Left hindlimb (tissue), 1 donor: ENCODE results near the gene CCDC34.

Source experiments
- DNase-seq: peaks from one replicate; pipeline ENCODE4 v3.0.0-alpha.2; 2018

CCDC34 gene

GRCh38 chr11:27391331-27392015, 28.5 kb upstream of the CCDC34 start:
- DNase-seq: no peak

- DNase-seq: no peak
These were observed 27.6 kb upstream of the CCDC34 start for GRCh38 chr11:27390318-27391295.

GRCh38 chr11:27388869-27389268, 25.9 kb upstream of the CCDC34 start:
- no peak for DNase-seq

- DNase-seq: no peak
These were observed 25.0 kb upstream of the CCDC34 start for GRCh38 chr11:27388001-27388400.

- no peak for DNase-seq
These were observed 24.3 kb upstream of the CCDC34 start for GRCh38 chr11:27387362-27387761.

GRCh38 chr11:27386181-27386845, 23.3 kb upstream of the CCDC34 start:
- DNase-seq: no peak

DNA sequence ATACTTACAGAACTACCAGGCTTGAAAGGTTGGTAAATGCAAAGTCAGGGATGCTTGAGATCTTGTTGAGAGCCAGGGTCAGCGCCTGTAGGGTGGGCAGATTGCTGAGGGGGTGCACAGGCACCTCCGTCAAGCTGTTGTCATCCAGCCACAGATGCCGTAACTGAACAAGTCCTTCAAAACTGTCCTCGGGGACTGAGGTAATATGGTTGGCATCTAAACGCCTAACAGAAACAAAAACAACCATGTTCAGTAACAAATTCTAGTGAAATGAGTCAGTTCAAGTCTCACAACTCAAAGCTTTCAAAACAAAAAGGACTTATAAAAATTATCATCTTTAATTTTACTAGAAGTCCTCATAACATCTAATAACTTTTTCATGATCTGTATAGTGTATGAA, 22.2 kb upstream of the CCDC34 start:
- DNase-seq: no peak

DNA sequence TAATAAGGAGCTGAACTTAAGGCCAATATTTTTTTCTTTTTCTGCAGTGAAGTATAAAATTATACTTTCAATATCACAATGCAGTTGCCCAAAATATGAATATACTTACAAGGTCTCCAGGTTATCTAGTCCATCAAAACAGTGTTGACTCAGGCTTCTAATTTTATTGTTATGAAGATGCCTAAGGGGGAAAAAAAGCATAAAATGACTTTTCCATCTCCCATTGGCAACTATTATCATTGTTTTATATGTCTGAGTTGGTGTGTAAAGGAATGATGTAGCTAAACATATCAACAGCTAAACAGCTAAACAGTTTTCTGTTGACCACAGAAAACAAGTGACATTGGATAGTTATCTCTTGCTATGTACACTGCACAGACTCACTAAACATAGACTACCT, 21.2 kb upstream of the CCDC34 start:
- DNase-seq: no peak

GRCh38 chr11:27383645-27384044, 20.6 kb upstream of the CCDC34 start:
- DNase-seq: no peak

DNA sequence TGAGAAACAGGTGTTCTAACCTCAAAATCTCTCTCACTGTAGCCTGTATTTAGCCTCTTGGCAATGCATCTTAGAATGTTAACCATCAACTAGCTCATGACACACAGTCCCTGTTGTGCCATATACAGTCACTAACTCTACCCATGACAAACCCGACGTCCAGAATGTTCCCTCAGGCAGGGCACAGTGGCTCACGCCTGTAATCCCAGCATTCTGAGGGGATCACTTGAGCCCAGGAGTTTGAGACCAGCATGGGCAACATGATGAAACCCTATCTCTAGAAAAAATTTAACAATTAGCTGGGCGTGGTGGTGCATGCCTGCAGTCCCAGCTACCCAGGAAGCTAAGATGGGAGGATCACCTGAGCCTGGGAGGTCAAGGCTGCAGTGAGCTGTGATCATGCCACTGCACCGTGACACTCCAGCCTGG, 18.2 kb upstream of the CCDC34 start:
- DNase-seq: no peak

DNA sequence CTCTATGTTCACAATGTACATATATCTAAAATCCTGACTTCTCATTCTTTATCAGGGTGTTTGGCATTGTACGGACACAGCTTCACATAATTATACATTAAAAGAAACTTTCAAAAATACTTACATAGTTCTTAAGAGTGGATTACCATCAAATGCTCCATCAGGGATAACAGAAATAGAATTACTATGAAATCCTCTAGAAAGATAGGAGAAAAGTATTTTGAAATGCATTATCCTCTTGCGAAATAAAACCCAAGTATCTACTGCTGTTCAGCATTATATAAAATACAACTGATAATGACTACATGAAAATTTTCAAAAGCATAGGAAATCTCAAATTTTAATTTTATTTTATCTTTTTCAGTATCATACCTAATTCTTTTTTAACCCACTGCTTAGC, 17.8 kb upstream of the CCDC34 start:
- DNase-seq: no peak

GRCh38 chr11:27379449-27379848, 16.4 kb upstream of the CCDC34 start:
- DNase-seq: no peak

DNA sequence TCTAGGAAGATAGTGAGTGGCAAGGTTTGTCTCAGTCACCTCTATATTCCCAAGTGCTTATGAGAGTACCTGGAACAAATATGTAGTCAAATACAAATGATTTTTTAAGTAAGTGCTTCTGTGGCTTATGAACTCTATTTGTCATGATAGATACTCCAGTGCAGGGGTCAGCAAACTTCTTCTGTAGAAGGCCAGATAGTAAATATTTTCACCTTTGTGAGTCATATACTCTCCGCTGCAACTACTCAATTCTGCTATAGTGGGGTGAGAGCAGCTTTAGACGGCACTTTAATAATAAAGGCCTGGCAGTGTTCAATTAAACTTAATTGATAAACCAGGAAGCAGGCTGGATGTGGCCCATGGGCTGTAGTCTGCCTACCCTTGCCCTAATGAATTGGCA, 12.4 kb upstream of the CCDC34 start:
- DNase-seq: no peak

DNA sequence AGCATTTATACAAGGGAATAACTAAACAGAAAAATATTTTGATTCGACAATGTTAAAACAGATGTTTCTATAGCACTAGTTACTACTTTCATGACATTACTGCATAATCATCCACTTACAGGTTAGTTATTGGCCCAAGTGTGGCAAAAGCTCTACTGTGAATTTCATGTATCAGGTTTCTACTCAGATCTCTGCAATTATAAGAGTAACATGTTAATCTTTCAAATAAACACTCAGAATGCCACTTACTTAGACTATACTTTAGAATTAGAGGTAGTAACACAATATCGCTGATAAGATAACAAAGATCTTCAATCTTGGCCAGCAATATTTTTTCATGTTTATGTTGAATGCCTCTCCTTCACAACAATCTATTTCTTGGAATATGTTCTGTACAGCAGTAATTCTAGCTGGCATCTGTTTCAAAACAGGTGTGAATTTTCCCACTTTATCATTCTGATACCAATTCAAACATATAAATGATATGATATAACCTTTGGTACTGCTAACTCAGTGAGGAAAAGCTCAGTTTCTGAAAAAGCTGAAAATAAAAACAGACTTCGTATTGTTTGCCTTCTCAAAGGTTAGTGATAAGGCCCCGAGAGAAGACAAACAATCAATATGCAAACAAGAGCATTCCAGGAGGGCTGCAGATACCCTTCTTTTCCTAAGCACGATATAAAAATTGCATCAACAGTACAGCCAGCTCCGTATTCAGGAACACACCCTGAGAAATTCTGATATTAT, 11.0 kb upstream of the CCDC34 start:
- DNase-seq: no peak

DNA sequence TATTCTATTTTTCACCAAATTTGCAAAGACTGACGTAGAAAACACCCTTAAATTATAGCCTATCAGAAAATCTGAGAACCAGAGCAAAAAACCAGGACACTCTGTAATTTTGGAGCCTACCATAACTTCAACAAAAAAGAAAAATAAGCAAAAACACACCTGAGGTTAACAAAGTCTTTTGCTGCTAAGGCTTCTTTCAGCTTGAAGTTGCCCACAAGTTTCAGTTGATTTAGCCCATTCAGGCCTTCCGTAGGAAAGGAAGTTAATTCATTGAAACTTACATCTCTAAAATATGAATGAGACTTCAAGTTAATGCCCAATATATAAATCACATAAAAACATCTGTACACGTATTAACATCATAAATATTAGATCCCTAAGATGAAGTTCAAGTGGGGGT, 10.4 kb upstream of the CCDC34 start:
- no peak for DNase-seq

- no peak for DNase-seq
These were observed 9.1 kb upstream of the CCDC34 start for GRCh38 chr11:27372164-27372563.

GRCh38 chr11:27371489-27371888, 8.5 kb upstream of the CCDC34 start:
- no peak for DNase-seq

GRCh38 chr11:27370374-27370773, 7.4 kb upstream of the CCDC34 start:
- no peak for DNase-seq

DNA sequence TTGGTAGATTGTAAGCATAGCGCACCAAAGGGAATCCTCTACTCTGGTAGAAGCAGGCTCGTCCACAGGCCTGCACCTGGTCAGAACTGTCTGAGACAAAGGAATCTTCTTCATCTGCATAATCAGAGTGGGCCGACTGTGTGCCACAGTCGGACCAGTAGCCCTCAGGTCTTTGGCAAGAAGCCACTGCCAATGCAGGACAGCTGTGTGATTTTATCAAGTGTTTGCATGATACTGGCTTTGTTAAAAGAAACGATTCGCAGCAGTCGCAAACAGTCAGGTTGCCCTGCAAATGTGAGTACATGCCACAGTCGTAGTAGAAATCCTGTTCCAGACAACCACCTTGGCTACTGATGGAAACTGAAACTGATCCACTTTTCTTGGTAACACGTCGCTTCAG, 4.9 kb upstream of the CCDC34 start:
- DNase-seq: no peak

DNA sequence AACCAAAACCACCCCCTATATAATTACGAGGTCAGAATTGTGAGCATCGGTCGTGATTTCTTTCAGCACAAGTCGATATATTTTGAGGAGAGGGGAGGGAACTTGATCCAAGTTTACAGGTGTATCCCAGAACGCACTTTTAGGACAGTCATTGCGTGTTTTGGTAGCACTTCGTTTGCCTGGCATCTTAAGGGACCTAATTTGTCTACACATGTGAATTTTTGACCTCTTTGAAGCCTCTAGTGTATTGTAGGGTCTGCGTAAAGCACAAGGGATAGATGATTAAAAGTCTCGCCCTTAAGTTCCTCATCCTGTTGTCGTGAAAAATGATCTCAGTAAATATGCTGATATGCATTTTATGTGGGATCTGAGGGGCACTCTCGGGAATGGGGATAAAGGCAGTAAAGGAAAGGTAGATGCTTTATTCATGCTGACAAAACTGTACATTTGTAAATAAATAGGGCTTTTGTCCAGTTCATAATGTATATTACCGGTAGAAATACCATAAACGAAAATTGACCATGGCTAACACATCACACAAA, 632 bp upstream of the CCDC34 start:
- no peak for DNase-seq

DNA sequence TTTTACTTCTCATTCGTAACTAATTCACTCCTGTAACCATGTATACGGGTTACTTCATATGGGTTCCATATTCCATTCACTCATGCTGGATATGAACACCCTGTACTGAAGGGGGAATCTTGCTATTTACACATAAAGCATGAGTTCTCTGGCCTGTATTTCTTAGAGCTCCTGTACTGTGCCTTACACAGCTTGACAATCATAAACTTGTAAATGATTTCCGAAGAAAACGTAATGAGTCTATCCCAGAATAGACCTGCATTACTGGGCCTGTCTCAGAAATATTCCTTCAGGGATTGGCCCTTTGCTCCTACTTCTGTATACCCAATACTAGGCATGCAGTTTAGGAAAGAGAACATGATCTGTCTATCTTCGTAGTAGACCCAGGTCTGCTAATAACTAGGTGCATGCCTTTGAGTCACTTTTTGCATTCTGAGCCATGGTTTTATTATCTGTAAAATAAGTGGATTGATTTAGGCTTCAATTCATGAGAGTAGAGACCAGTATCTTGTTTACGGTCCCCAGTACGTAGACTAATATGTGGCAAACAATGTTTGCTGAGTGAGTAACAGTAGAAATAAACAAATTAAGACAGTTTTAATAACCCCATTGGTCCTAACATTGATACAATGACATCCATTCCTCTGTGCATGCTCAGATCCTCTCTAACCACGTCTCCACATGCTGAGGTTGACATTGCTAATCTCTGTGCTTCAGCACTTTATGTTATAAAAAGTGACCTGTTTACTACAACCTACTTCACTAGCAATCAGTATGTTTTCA, 1.2 kb downstream of the CCDC34 start:
- no peak for DNase-seq

GRCh38 chr11:27358296-27358695, 4.7 kb downstream of the CCDC34 start:
- DNase-seq: no peak
